ENCODE results near the gene ZFR2.

The ZFR2 gene

GRCh38 chr19:3837922-3838321 lies 30.9 kb downstream of the ZFR2 start:
- Histone ChIP-seq H3K4me3 (ENCODE audit: low read depth, low read length) (no peak overlapping the region), H3K9me3 (no peaks in the 10 kb centered on the region), H3K36me3 (no peaks in the 10 kb centered on the region), H3K27me3 (no peaks in the 10 kb centered on the region), H3K4me1 (no peaks in the 10 kb centered on the region)
- no peak for DNase-seq
- no peak for TF ChIP-seq CTCF (IDR thresholded peaks at IDR 0.05; ENCODE audit: low read depth, low read length)

GRCh38 chr19:3837332-3837731 lies 31.5 kb downstream of the ZFR2 start:
- no peak for TF ChIP-seq CTCF (IDR thresholded peaks at IDR 0.05; ENCODE audit: low read depth, low read length)
- no peaks in the 10 kb centered on the region for H3K27me3 ChIP-seq
- DNase-seq, result no peak
- no peaks in the 10 kb centered on the region for H3K4me1 ChIP-seq
- H3K36me3 ChIP-seq, result no peaks in the 10 kb centered on the region
- H3K9me3 ChIP-seq, result no peaks in the 10 kb centered on the region
- H3K4me3 ChIP-seq (ENCODE audit: low read depth, low read length), result no peak overlapping the region

- H3K4me3 ChIP-seq (ENCODE audit: low read depth, low read length), result no peak overlapping the region
These were observed 32.0 kb downstream of the ZFR2 start for GRCh38 chr19:3836887-3837286.

GRCh38 chr19:3835055-3835435 lies 33.8 kb downstream of the ZFR2 start:
- H3K4me3 ChIP-seq (ENCODE audit: low read depth, low read length), result no peak overlapping the region
- no peak for TF ChIP-seq CTCF (IDR thresholded peaks at IDR 0.05; ENCODE audit: low read depth, low read length)
- no peaks in the 10 kb centered on the region for H3K9me3 ChIP-seq
- H3K27me3 ChIP-seq, result no peaks in the 10 kb centered on the region
- H3K4me1 ChIP-seq, result peaks cover 10% of the 10 kb centered on the region
- H3K36me3 ChIP-seq, result no peaks in the 10 kb centered on the region
- no peak for DNase-seq

More at GRCh38 chr19:3836887-3837286, 32.0 kb downstream of the ZFR2 start:
- no peaks in the 10 kb centered on the region for H3K4me1 ChIP-seq
- TF ChIP-seq CTCF (IDR thresholded peaks at IDR 0.05; ENCODE audit: low read depth, low read length), result no peak
- H3K27me3 ChIP-seq, result no peaks in the 10 kb centered on the region
- no peak for DNase-seq
- H3K9me3 ChIP-seq, result no peaks in the 10 kb centered on the region
- H3K36me3 ChIP-seq, result no peaks in the 10 kb centered on the region

GRCh38 chr19:3834349-3835054 lies 34.3 kb downstream of the ZFR2 start:
- DNase-seq, result no peak
- Histone ChIP-seq H3K36me3 (no peaks in the 10 kb centered on the region), H3K4me1 (peaks cover 10% of the 10 kb centered on the region), H3K9me3 (no peaks in the 10 kb centered on the region), H3K4me3 (ENCODE audit: low read depth, low read length) (no peak overlapping the region), H3K27me3 (no peaks in the 10 kb centered on the region)
- no peak for TF ChIP-seq CTCF (IDR thresholded peaks at IDR 0.05; ENCODE audit: low read depth, low read length)

GRCh38 chr19:3833578-3834348 lies 35.1 kb downstream of the ZFR2 start:
- no peak for DNase-seq

More at GRCh38 chr19:3833578-3834348, 35.1 kb downstream of the ZFR2 start:
- H3K36me3 ChIP-seq, result no peaks in the 10 kb centered on the region
- TF ChIP-seq CTCF (IDR thresholded peaks at IDR 0.05; ENCODE audit: low read depth, low read length), result no peak
- H3K4me3 ChIP-seq (ENCODE audit: low read depth, low read length), result no peak overlapping the region
- peaks cover 10% of the 10 kb centered on the region for H3K4me1 ChIP-seq
- no peaks in the 10 kb centered on the region for H3K27me3 ChIP-seq
- H3K9me3 ChIP-seq, result no peaks in the 10 kb centered on the region
